GM12878 (cell line): ENCODE results near the gene SMAD9. TPM values are rescaled to one million over a fixed set of nuclear protein-coding genes. Genes with fewer than 3 reads are reported as not detected.

Source experiments
- CREM ChIP-seq: IDR thresholded peaks from 2 replicates; pipeline ENCODE4 v1.6.1; 2014; ENCODE audit warnings: antibody characterized with exemption, low read depth
- JUNB ChIP-seq: IDR thresholded peaks from 2 replicates; pipeline ENCODE4 v1.6.1; 2016; ENCODE audit warnings: antibody characterized with exemption, mild to moderate bottlenecking
- KDM1A ChIP-seq: fragments of 200-600 bp; sonication (generic); IDR thresholded peaks from 2 replicates; pipeline ENCODE4 v1.6.1; 2016; ENCODE audit warnings: borderline replicate concordance
- MEF2A ChIP-seq: IDR thresholded peaks from 2 replicates; pipeline ENCODE4 v1.6.1; 2011; ENCODE audit warnings: low read depth, mild to moderate bottlenecking, low read length, moderate library complexity; ENCODE audit not compliant: insufficient read depth
- PAX5 ChIP-seq: IDR thresholded peaks from 2 replicates; pipeline ENCODE4 v1.6.1; 2011; ENCODE audit warnings: low read depth, low read length, borderline replicate concordance
- SIX5 ChIP-seq: IDR thresholded peaks from 2 replicates; pipeline ENCODE4 v1.6.1; 2011; ENCODE audit warnings: mild to moderate bottlenecking, low read depth, low read length, moderate library complexity; ENCODE audit not compliant: severe bottlenecking
- SMARCA5 ChIP-seq: fragments of 450-650 bp; IDR thresholded peaks from 2 replicates; pipeline ENCODE4 v1.6.1; 2017; ENCODE audit warnings: mild to moderate bottlenecking
- SMC3 ChIP-seq: IDR thresholded peaks from 2 replicates; pipeline ENCODE4 v1.6.1; 2011; ENCODE audit warnings: low read length, improper control_type of control experiment, borderline replicate concordance
- SUZ12 ChIP-seq: fragments of 200-600 bp; sonication (generic); IDR thresholded peaks from one replicate; pipeline ENCODE4 v1.6.1; 2018; ENCODE audit warnings: antibody characterized with exemption, mild to moderate bottlenecking; ENCODE audit not compliant: unreplicated experiment
- polyA plus RNA-seq, 11 experiments: library from polyadenylated mRNA; depleted of rRNA in 4 of 11; unstranded in 6 of 11; stranded (reverse) in 5 of 11; fragments of >200 nt; fragmentation: Nextera tagmentation in 4 of 11; fragmentation: Illumina TruSeq in 1 of 11; extraction: Ambion mirVana in 4 of 11; extraction: Trizol in 1 of 11; gene quantifications; 1 replicate in 1 of 11; 2 replicates in 10 of 11; pipeline versions ENCODE4 v1.2.1 to v1.2.3, GENCODE V29; 2011 to 2016; ENCODE audit warnings: inconsistent platforms in 2 of 11, missing spikeins in 2 of 11, low read depth in 1 of 11
- total RNA-seq, 4 experiments: library from RNA; depleted of rRNA in 3 of 4; stranded (reverse); fragments of >200 nt in 3 of 4; fragmentation: Illumina TruSeq in 1 of 4; extraction: Trizol in 1 of 4; gene quantifications; 2 replicates each; pipeline versions ENCODE4 v1.2.1 to v1.2.3, GENCODE V29; 2013 to 2021
- TF ChIP-seq, protein P1 (sequence below): IDR thresholded peaks from 2 replicates; pipeline ENCODE4 v1.6.1; 2012; ENCODE audit warnings: mild to moderate bottlenecking, low read depth, low read length
- TF ChIP-seq, protein P2 (sequence below): IDR thresholded peaks from 2 replicates; pipeline ENCODE4 v1.6.1; 2012; ENCODE audit warnings: low read depth, low read length, improper control_type of control experiment
- TF ChIP-seq, protein P3 (sequence below): fragments of 450-650 bp; IDR thresholded peaks from 2 replicates; pipeline ENCODE4 v1.6.1; 2017; ENCODE audit warnings: mild to moderate bottlenecking, low read depth, inconsistent platforms; ENCODE audit not compliant: poor library complexity, severe bottlenecking

SMAD9 gene
- total and polyA plus RNA-seq, 10 of the 15 experiments (the other 5 are each of a cell fraction or from before 2014, with no cell fraction given): 0.22 to 0.69 (median 0.42) TPM; not detected in 6

DNA sequence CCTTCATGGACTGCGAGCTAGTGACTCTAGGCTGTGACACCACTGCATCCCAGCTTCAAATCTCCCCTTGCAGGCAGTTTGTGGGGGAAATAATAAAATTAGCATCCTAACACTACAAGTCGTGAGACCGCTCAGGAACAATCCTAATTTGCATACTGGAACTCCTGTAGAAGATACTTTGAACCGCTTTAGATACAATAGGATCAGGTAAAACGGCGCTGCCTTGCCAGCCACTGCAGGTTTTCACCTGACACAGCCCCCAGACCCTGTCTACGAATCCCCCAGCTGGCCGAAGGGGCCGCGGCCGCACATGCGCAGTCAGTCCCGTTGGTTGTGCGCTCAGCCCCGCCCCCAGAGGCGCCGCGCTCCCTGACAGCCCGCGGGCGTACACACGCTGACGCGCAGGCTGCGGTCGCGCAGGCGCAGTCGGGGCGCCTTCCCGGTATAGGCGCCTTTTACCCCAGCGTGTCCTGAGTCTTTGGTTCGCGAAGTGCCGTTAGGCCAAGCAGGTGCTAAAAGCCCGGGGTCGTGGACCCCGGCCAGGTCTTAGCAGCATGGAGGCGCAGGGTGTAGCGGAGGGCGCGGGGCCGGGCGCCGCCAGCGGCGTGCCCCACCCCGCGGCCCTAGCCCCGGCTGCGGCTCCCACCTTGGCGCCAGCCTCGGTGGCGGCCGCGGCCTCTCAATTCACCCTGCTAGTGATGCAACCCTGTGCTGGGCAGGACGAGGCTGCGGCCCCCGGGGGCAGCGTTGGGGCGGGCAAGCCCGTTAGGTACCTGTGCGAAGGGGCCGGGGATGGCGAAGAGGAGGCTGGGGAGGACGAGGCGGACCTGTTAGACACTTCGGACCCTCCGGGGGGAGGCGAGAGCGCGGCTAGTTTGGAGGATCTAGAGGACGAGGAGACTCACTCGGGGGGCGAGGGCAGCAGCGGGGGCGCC lies 101.0 kb downstream of the SMAD9 start, which contains the start of gene RFXAP (continued):
- TF ChIP-seq, protein P1, sequence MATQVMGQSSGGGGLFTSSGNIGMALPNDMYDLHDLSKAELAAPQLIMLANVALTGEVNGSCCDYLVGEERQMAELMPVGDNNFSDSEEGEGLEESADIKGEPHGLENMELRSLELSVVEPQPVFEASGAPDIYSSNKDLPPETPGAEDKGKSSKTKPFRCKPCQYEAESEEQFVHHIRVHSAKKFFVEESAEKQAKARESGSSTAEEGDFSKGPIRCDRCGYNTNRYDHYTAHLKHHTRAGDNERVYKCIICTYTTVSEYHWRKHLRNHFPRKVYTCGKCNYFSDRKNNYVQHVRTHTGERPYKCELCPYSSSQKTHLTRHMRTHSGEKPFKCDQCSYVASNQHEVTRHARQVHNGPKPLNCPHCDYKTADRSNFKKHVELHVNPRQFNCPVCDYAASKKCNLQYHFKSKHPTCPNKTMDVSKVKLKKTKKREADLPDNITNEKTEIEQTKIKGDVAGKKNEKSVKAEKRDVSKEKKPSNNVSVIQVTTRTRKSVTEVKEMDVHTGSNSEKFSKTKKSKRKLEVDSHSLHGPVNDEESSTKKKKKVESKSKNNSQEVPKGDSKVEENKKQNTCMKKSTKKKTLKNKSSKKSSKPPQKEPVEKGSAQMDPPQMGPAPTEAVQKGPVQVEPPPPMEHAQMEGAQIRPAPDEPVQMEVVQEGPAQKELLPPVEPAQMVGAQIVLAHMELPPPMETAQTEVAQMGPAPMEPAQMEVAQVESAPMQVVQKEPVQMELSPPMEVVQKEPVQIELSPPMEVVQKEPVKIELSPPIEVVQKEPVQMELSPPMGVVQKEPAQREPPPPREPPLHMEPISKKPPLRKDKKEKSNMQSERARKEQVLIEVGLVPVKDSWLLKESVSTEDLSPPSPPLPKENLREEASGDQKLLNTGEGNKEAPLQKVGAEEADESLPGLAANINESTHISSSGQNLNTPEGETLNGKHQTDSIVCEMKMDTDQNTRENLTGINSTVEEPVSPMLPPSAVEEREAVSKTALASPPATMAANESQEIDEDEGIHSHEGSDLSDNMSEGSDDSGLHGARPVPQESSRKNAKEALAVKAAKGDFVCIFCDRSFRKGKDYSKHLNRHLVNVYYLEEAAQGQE: no peak
- TF ChIP-seq CREM: no peak; the same call in 1 of the 2 replicates
- 0 out of 2 replicates have a peak, but pooled peaks have one; percentile 25 for TF ChIP-seq PAX5
- TF ChIP-seq, protein P2, sequence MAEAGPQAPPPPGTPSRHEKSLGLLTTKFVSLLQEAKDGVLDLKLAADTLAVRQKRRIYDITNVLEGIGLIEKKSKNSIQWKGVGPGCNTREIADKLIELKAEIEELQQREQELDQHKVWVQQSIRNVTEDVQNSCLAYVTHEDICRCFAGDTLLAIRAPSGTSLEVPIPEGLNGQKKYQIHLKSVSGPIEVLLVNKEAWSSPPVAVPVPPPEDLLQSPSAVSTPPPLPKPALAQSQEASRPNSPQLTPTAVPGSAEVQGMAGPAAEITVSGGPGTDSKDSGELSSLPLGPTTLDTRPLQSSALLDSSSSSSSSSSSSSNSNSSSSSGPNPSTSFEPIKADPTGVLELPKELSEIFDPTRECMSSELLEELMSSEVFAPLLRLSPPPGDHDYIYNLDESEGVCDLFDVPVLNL: no peak
- no peak for TF ChIP-seq SUZ12
- no peak for TF ChIP-seq MEF2A
- no peak for TF ChIP-seq JUNB
- TF ChIP-seq KDM1A: no peak
- TF ChIP-seq SIX5: no peak
- TF ChIP-seq, protein P3, sequence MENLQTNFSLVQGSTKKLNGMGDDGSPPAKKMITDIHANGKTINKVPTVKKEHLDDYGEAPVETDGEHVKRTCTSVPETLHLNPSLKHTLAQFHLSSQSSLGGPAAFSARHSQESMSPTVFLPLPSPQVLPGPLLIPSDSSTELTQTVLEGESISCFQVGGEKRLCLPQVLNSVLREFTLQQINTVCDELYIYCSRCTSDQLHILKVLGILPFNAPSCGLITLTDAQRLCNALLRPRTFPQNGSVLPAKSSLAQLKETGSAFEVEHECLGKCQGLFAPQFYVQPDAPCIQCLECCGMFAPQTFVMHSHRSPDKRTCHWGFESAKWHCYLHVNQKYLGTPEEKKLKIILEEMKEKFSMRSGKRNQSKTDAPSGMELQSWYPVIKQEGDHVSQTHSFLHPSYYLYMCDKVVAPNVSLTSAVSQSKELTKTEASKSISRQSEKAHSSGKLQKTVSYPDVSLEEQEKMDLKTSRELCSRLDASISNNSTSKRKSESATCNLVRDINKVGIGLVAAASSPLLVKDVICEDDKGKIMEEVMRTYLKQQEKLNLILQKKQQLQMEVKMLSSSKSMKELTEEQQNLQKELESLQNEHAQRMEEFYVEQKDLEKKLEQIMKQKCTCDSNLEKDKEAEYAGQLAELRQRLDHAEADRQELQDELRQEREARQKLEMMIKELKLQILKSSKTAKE: no peak
- peak; percentile 41; the same call in 1 of the 2 replicates for TF ChIP-seq SMARCA5
- TF ChIP-seq SMC3: no peak
